Pancreas (tissue), 10 donors: ENCODE measurements around the gene ABR. TPM values are rescaled to one million over a fixed set of nuclear protein-coding genes. Genes with fewer than 3 reads are reported as not detected.

Source experiments
- ATAC-seq, 4 donors: fragments of 200-7000 bp; cut with Tn5 transposase; one replicate each; pipeline versions ENCODE4 v1.8.0 to v1.9.1; 2020; ENCODE audit warnings: mild to moderate bottlenecking in 4 of 4, moderate library complexity in 4 of 4
- DNase-seq, 6 donors: peaks; one replicate each; pipeline ENCODE4 v3.0.0-alpha.2; 2020
- FAIRE-seq: peaks from 2 replicates; lab custom pipeline; 2012; peaks lifted over from hg19 to GRCh38; lab: Jason Lieb, UNC
- H3K27ac ChIP-seq, 4 donors: fragments of 200-600 bp; sonication (generic); 1 replicate in 3 of 4; 2 replicates in 1 of 4; pipeline versions ENCODE4 v1.5.0 to v1.8.0; 2020
- H3K27me3 ChIP-seq, 4 donors: fragments of 200-600 bp; one replicate each; pipeline ENCODE4 v1.8.0; 2021
- H3K36me3 ChIP-seq, 3 donors: fragments of 200-600 bp; sonication (generic) in 1 of 3; one replicate each; pipeline versions ENCODE4 v1.5.0 to v1.8.0; 2020 to 2021
- H3K4me1 ChIP-seq, 3 donors: fragments of 200-600 bp; one replicate each; pipeline ENCODE4 v1.8.0; 2021
- H3K4me3 ChIP-seq, 4 donors: fragments of 200-600 bp; sonication (generic) in 2 of 4; one replicate each; pipeline versions ENCODE4 v1.5.0 to v1.8.0; 2020 to 2021
- H3K9me3 ChIP-seq, 4 donors: fragments of 200-600 bp; one replicate each; pipeline ENCODE4 v1.8.0; 2021
- CTCF ChIP-seq, 4 donors: fragments of 200-600 bp; sonication (generic) in 3 of 4; IDR thresholded peaks; one replicate each; pipeline versions ENCODE4 v1.5.0 to v1.8.0; 2021; ENCODE audit warnings: antibody characterized with exemption in 4 of 4
- WGBS, 2 donors: extraction: QIAGEN DNeasy Blood & Tissue Kit; methylation state at CpG; one replicate each; pipeline ENCODE4 v1.1.7; 2013; 5-methylcytosine and 5-hydroxymethylcytosine counted together
- intact Hi-C, 3 donors: fragments of 100-400 bp; cut with DNase I; formaldehyde crosslinking; loops; one replicate each; pipeline versions ENCODE4 v1.11.1 to v1.14.2; 2022
- polyA plus RNA-seq, 2 donors: library from polyadenylated mRNA; stranded (reverse); fragments of 200-250 nt; gene quantifications; one replicate each; pipeline ENCODE4 v1.2.3, GENCODE V29; 2013
- total RNA-seq, 6 donors: library from RNA; stranded (reverse); fragmentation: NEBNext Ultra II Directional in 4 of 6; extraction: Animal tissue kit (Norgen Biotek cat#: 25700) in 4 of 6; gene quantifications; one replicate each; pipeline versions ENCODE4 v1.2.1 to v1.2.4, GENCODE V29; 2021 to 2023
- donor health status: healthy with polysubstance abuse.
- donor health status: DM: no; HTN: no; CAD: no; lungs with moderate emphysema.
- donor health status: DM: no; HTN: no; CAD: no.
- donor health status: control.
- donor health status: control.
- donor health status: Bipolar disorder and iron deficiency.
- donor health status: DM: yes; HTN: yes; CAD: no.
- donor health status: DM: no; HTN: no; CAD: no.
- donor health status: DM: no; HTN: no; CAD: no.
- donor health status: DM: yes; HTN: yes; CAD: no.

The ABR gene
- total and polyA plus RNA-seq, 8 donors = 15.4 to 65.7 (median 28.4) TPM

DNA sequence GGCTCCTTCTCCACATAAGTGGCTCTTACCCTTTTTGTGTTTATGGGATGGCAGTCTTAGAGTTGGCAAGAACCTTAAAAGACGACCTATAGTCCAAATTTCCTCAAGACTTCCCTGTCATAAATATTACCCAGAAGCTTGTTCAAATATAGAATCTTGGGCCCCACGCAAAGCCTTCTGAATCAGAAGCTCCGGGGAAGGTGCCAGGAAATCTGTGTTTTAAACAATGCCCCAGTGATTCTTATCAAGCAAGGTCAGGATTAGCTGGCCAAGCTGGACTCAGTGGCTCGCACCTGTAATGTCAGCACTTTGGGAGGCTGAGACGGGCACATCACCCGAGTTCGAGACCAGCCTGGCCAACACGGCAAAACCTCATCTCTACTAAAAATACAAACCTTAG is 97.2 kb downstream of the ABR start:
- no peaks in the 10 kb centered on the region for H3K36me3 ChIP-seq
- peak in 3 of 6 donors; percentile 20 to 43 (median 35) for DNase-seq

GRCh38 chr17:1078831-1079561 is 100.8 kb downstream of the ABR start:
- FAIRE-seq = no peak
- Histone ChIP-seq H3K4me3 (no peak overlapping the region), H3K27ac (no peak overlapping the region), H3K9me3 (no peaks in the 10 kb centered on the region), H3K36me3 (no peaks in the 10 kb centered on the region), H3K4me1 (no peaks in the 10 kb centered on the region), H3K27me3 (no peaks in the 10 kb centered on the region)
- peak in 1 of 4 donors; percentile 8 for ATAC-seq
- DNase-seq = peak in 2 of 6 donors; percentile 44 to 58
- 46 to 58% methylated on average over 40 to 43 of the region's 43 CpGs for WGBS, 2 donors
- no peak for TF ChIP-seq CTCF (IDR thresholded peaks at IDR 0.05)
- intact Hi-C loops = no loop called here

More for the DNA sequence above, 97.2 kb downstream of the ABR start:
- Histone ChIP-seq H3K27ac (peak overlapping the region; percentile 57 to 75 (median 64)), H3K4me1 (peaks cover 0 to 6% (median 4%) of the 10 kb centered on the region in 3 donors), H3K4me3 (no peak overlapping the region), H3K27me3 (no peaks in the 10 kb centered on the region), H3K9me3 (no peaks in the 10 kb centered on the region)
- FAIRE-seq (no peak), ATAC-seq (no peak)
- intact Hi-C loops = loop anchor here in 1 of 3 donors (10.0 kb wide), 1 partner anchor 58 kb away; no protein-coding TSS in a partner anchor
- 49 to 50% methylated on average over 8 of the region's 8 CpGs for WGBS, 2 donors
- no peak for TF ChIP-seq CTCF (IDR thresholded peaks at IDR 0.05)

DNA sequence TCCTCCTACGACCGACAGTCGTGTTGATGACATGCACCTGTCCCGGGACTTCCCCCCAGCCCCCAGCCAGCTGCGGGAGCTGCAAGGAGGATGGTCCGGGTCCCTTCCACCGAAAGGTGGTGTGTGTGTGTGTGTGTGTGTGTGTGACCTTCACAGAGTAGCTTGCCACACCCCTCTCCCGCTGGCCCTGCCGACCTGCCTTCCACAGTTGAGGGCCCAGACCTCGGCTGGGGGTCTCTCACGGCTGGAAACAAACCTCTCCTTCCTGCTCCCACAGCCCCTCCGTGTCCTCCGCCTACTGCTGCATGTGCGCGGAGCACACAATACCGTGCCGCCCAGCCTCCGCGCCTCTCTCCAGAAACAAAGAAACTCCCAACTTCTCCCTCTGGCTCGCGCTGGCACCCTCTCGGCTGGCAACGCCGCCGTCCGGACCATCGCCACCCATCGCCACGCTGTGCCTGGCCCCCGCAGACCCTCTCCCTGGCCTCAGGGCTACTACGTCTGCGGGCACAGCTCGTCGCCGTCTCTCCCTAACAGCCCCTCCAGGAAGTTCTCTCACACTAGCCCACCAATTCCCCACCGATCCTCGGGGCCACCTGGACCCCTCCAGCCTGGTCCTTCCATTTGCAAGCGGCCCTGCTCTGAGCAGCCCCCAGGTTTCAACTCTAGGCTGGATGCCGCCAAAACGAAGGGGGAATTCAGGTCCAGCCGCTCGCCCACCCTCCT is 101.6 kb downstream of the ABR start:
- no peak for FAIRE-seq
- WGBS, 2 donors = 52 to 66% methylated on average over 39 to 42 of the region's 42 CpGs
- Histone ChIP-seq H3K27ac (no peak overlapping the region), H3K4me1 (no peaks in the 10 kb centered on the region), H3K9me3 (no peaks in the 10 kb centered on the region), H3K4me3 (no peak overlapping the region), H3K36me3 (no peaks in the 10 kb centered on the region), H3K27me3 (no peaks in the 10 kb centered on the region)
- ATAC-seq = peak in 1 of 4 donors; percentile 25
- TF ChIP-seq CTCF (IDR thresholded peaks at IDR 0.05) = no peak
- DNase-seq = peak in 2 of 6 donors; percentile 30 to 70
- intact Hi-C loops = no loop called here

DNA sequence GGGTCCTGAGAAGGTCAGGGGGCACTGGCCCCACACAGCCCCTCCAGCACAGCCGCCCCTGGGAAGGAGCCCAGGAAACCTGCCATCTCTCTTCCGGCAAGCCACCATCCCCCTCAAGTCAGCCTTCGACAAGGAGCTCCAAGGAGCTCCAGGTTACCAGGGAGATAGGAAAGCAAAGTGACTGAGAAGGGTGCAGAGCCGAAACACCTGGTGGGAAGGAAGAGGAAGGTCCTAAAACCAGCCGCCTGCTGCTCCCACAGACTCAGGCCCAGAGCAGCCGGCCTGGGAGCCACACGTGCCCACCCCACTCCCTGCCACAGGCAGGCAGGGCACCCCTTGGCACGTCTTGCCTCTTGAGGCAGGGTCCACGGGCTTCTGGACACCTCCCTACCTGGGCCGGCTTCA is 102.2 kb downstream of the ABR start:
- no peak for ATAC-seq
- peak in 1 of 6 donors; percentile 41 for DNase-seq
- Histone ChIP-seq H3K9me3 (no peaks in the 10 kb centered on the region), H3K27ac (no peak overlapping the region), H3K4me1 (no peaks in the 10 kb centered on the region), H3K4me3 (no peak overlapping the region), H3K27me3 (no peaks in the 10 kb centered on the region), H3K36me3 (no peaks in the 10 kb centered on the region)
- WGBS, 2 donors = 51 to 61% methylated on average over 10 of the region's 10 CpGs
- intact Hi-C loops = no loop called here
- FAIRE-seq = no peak
- TF ChIP-seq CTCF (IDR thresholded peaks at IDR 0.05) = no peak
